ENCODE data around the gene ISOC1. TPM values are rescaled to one million over a fixed set of nuclear protein-coding genes. Genes with fewer than 3 reads are reported as not detected.

Gene ISOC1
- total and polyA plus RNA-seq, 10 of the 15 experiments (the other 5 are each of a cell fraction or from before 2014, with no cell fraction given) = 12.6 to 61.8 (median 29.9) TPM

- Histone ChIP-seq H3K79me2 (ENCODE audit: control insufficient read depth, insufficient read depth, low read length) (peaks cover 22% of the 10 kb centered on the region), H3K36me3 (ENCODE audit: control insufficient read depth in 2 of 2, insufficient read depth in 2 of 2, low read length in 1 of 2) (no peaks in the 10 kb centered on the region), H4K20me1 (ENCODE audit: control insufficient read depth, insufficient read depth) (no peaks in the 10 kb centered on the region), H3K27ac (ENCODE audit: control insufficient read depth, insufficient read depth) (no peak overlapping the region), H3K9ac (ENCODE audit: control insufficient read depth, insufficient read depth, low read length) (no peak overlapping the region), H3K4me3 (no peak overlapping the region), H3K9me3 (replicated peaks; ENCODE audit: control insufficient read depth, insufficient read depth, low read length) (no peaks in the 10 kb centered on the region), H2AFZ (ENCODE audit: control insufficient read depth, low read depth, low read length) (no peak overlapping the region), H3K27me3 (replicated peaks in 1 of 2; ENCODE audit: control insufficient read depth in 2 of 2, insufficient read depth in 2 of 2, low read length in 1 of 2) (no peaks in the 10 kb centered on the region), H3K4me1 (ENCODE audit: control insufficient read depth, insufficient read depth, low read length) (no peaks in the 10 kb centered on the region), H3K4me2 (ENCODE audit: control insufficient read depth, insufficient read depth) (no peak overlapping the region; the same call in 1 of the 2 replicates)
- BruUV-seq (replicated peaks) = no TSS peak
- WGBS (ENCODE audit: insufficient coverage, insufficient replicate concordance, low lambda C conversion rate, missing lambda C conversion rate) = 97% methylated on average over 8 of the region's 8 CpGs
- ChIA-PET CTCF (interaction anchor here (1.2 to 7.9 kb wide), 6 partner anchors 10 to 30 kb away, joined by 3 to 105 read pairs (median 12); no protein-coding TSS in a partner anchor), RAD21 (ENCODE audit: unreplicated experiment) (interaction anchor here (0.9 to 3.6 kb wide), 3 partner anchors 28 to 190 kb away, joined by 3 to 37 read pairs (median 4); no protein-coding TSS in a partner anchor), SMC1A (ENCODE audit: uncharacterized antibody, unreplicated experiment) (interaction anchor here (1.2 to 8.2 kb wide), 5 partner anchors 15 to 190 kb away, joined by 3 to 52 read pairs (median 27); no protein-coding TSS in a partner anchor), POLR2A (interaction anchor here (0.9 to 2.3 kb wide), 5 partner anchors 10 to 30 kb away, joined by 3 to 16 read pairs (median 7); no protein-coding TSS in a partner anchor)
- intact Hi-C loops (cut with micrococcal nuclease; ENCODE audit: unreplicated experiment) = no loop called here
- no peak for TF ChIP-seq MTA2 (IDR thresholded peaks at IDR 0.05; ENCODE audit: low read depth)
- FAIRE-seq = no peak
- in situ Hi-C loops (cut with MboI) = no loop called here
- no peak for DNase-seq (ENCODE audit: low read depth, low spot score)
- ATAC-seq = no peak
These were observed 1.9 kb downstream of the ISOC1 start for GRCh38 chr5:129096382-129096991.

DNA sequence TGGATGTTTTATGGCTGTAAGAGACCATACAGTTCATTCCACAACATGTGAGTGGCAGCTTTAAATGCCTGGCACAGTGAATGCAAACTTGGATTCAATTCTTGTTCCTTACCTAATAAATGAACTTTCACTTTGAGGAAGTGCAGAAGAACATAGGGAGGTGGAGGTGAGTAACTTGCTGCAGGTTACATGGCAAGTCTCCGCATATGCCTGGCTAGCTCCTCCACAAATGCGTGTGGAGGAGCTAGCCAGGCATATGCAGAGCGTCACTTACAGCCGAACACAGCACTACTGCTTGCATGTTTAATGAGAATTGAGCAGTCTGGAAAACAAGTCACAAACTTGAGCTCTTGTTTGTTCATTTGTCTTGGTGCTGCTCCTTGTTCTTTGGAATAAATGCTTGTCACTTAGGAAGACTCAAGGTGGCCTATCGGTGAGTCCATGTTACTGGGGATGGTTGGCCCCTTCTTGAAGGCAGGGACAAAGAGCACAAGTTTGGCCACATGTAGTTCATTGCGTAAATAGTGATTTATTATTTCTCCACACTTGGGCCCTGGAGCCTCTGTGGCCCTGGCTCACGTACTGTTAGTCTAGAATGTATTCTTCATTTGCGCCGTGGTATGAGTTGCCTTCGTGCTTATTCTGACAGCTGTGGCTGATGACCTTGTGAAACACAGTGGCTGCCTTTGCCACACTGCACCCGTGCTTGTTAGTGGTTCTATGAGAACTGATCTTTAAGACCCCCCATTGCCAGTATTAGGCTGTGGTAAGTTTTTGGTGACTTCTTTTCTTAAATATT, 3.1 kb downstream of the ISOC1 start:
- Histone ChIP-seq H3K4me3 (no peak overlapping the region), H3K4me2 (ENCODE audit: control insufficient read depth, insufficient read depth) (peak overlapping the region; percentile 47; the same call in 1 of the 2 replicates), H3K36me3 (ENCODE audit: control insufficient read depth in 2 of 2, insufficient read depth in 2 of 2, low read length in 1 of 2) (no peaks in the 10 kb centered on the region), H3K27me3 (replicated peaks in 1 of 2; ENCODE audit: control insufficient read depth in 2 of 2, insufficient read depth in 2 of 2, low read length in 1 of 2) (no peaks in the 10 kb centered on the region), H3K9me3 (replicated peaks; ENCODE audit: control insufficient read depth, insufficient read depth, low read length) (no peaks in the 10 kb centered on the region), H4K20me1 (ENCODE audit: control insufficient read depth, insufficient read depth) (no peaks in the 10 kb centered on the region), H2AFZ (ENCODE audit: control insufficient read depth, low read depth, low read length) (no peak overlapping the region), H3K4me1 (ENCODE audit: control insufficient read depth, insufficient read depth, low read length) (no peaks in the 10 kb centered on the region), H3K27ac (ENCODE audit: control insufficient read depth, insufficient read depth) (no peak overlapping the region), H3K79me2 (ENCODE audit: control insufficient read depth, insufficient read depth, low read length) (peaks cover 22% of the 10 kb centered on the region), H3K9ac (ENCODE audit: control insufficient read depth, insufficient read depth, low read length) (no peak overlapping the region)
- 96% methylated on average over 11 of the region's 11 CpGs for WGBS (ENCODE audit: insufficient coverage, insufficient replicate concordance, low lambda C conversion rate, missing lambda C conversion rate)
- ChIA-PET RAD21 (ENCODE audit: unreplicated experiment) (interaction anchor here (0.5 to 3.6 kb wide), 2 partner anchors 17 to 27 kb away, joined by 3 to 37 read pairs; no protein-coding TSS in a partner anchor), POLR2A (interaction anchor here (0.9 to 2.2 kb wide), 4 partner anchors 9 to 28 kb away, joined by 3 to 15 read pairs (median 6); no protein-coding TSS in a partner anchor), SMC1A (ENCODE audit: uncharacterized antibody, unreplicated experiment) (interaction anchor here (0.6 to 8.2 kb wide), 9 partner anchors 9 to 191 kb away, joined by 3 to 52 read pairs (median 4); no protein-coding TSS in a partner anchor), CTCF (interaction anchor here (1.2 to 7.9 kb wide), 5 partner anchors 8 to 192 kb away, joined by 3 to 105 read pairs (median 6); no protein-coding TSS in a partner anchor)
- intact Hi-C loops (cut with micrococcal nuclease; ENCODE audit: unreplicated experiment) = no loop called here
- in situ Hi-C loops (cut with MboI) = no loop called here
- no peak for DNase-seq (ENCODE audit: low read depth, low spot score)
- no TSS peak for BruUV-seq (replicated peaks)
- FAIRE-seq = no peak
- no peak for ATAC-seq
- TF ChIP-seq, protein P1, sequence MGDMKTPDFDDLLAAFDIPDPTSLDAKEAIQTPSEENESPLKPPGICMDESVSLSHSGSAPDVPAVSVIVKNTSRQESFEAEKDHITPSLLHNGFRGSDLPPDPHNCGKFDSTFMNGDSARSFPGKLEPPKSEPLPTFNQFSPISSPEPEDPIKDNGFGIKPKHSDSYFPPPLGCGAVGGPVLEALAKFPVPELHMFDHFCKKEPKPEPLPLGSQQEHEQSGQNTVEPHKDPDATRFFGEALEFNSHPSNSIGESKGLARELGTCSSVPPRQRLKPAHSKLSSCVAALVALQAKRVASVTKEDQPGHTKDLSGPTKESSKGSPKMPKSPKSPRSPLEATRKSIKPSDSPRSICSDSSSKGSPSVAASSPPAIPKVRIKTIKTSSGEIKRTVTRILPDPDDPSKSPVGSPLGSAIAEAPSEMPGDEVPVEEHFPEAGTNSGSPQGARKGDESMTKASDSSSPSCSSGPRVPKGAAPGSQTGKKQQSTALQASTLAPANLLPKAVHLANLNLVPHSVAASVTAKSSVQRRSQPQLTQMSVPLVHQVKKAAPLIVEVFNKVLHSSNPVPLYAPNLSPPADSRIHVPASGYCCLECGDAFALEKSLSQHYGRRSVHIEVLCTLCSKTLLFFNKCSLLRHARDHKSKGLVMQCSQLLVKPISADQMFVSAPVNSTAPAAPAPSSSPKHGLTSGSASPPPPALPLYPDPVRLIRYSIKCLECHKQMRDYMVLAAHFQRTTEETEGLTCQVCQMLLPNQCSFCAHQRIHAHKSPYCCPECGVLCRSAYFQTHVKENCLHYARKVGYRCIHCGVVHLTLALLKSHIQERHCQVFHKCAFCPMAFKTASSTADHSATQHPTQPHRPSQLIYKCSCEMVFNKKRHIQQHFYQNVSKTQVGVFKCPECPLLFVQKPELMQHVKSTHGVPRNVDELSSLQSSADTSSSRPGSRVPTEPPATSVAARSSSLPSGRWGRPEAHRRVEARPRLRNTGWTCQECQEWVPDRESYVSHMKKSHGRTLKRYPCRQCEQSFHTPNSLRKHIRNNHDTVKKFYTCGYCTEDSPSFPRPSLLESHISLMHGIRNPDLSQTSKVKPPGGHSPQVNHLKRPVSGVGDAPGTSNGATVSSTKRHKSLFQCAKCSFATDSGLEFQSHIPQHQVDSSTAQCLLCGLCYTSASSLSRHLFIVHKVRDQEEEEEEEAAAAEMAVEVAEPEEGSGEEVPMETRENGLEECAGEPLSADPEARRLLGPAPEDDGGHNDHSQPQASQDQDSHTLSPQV (IDR thresholded peaks at IDR 0.05) = no peak
- TF ChIP-seq, protein P2, sequence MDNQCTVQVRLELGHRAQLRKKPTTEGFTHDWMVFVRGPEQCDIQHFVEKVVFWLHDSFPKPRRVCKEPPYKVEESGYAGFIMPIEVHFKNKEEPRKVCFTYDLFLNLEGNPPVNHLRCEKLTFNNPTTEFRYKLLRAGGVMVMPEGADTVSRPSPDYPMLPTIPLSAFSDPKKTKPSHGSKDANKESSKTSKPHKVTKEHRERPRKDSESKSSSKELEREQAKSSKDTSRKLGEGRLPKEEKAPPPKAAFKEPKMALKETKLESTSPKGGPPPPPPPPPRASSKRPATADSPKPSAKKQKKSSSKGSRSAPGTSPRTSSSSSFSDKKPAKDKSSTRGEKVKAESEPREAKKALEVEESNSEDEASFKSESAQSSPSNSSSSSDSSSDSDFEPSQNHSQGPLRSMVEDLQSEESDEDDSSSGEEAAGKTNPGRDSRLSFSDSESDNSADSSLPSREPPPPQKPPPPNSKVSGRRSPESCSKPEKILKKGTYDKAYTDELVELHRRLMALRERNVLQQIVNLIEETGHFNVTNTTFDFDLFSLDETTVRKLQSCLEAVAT (IDR thresholded peaks at IDR 0.05) = 0 out of 2 replicates have a peak, but pooled peaks have one; percentile 53
- TF ChIP-seq MEF2A (IDR thresholded peaks at IDR 0.05; ENCODE audit: insufficient read depth, low read depth, low read length) (no peak), CEBPB (IDR thresholded peaks at IDR 0.05; ENCODE audit: borderline replicate concordance in 1 of 2, low read depth in 2 of 2, low read length in 2 of 2) (no peak), LARP7 (IDR thresholded peaks at IDR 0.05) (no peak), GATAD2B (conservative IDR thresholded peaks at IDR 0.05; ENCODE audit: low read depth) (no peak), NFYB (IDR thresholded peaks at IDR 0.05; ENCODE audit: insufficient read depth, low read depth, low read length) (no peak)
